ENCODE data around the gene FAM110D.

FAM110D gene

DNA sequence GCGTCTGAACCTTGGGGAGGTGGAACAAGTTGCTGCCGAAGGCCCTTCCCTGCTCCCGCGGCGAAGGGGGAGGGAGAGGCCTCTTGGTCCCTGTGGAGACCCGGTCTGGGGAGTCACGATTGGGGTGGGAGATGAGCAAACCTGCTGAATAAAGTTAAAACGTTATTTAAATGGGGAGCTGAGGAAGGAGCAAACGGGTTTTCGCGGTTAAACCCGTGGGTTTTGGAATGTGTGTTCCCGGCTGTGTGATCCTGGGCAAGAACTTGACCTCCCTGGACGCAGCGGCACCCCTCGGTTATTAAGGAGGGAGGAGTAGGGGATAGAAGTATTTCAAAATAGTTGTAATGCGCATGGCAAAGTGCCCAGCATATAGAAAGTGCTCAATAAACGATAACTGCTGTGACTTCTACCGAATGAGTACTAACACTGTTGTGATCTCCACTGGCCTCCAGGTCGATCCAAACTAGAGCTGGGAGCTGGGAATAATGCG lies 3.4 kb downstream of the FAM110D start:
- TF ChIP-seq ZBTB7A (IDR thresholded peaks at IDR 0.05; ENCODE audit: low read depth), result no peak
- no peak for TF ChIP-seq TEAD4 (IDR thresholded peaks at IDR 0.05)
- no peak for TF ChIP-seq FOXM1 (IDR thresholded peaks at IDR 0.05; ENCODE audit: borderline replicate concordance, low read depth)
- TF ChIP-seq, protein P1, sequence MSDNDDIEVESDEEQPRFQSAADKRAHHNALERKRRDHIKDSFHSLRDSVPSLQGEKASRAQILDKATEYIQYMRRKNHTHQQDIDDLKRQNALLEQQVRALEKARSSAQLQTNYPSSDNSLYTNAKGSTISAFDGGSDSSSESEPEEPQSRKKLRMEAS (IDR thresholded peaks at IDR 0.05), result no peak
- TF ChIP-seq TAF1 (IDR thresholded peaks at IDR 0.05; ENCODE audit: low read depth), result no peak
- TF ChIP-seq, protein P2, sequence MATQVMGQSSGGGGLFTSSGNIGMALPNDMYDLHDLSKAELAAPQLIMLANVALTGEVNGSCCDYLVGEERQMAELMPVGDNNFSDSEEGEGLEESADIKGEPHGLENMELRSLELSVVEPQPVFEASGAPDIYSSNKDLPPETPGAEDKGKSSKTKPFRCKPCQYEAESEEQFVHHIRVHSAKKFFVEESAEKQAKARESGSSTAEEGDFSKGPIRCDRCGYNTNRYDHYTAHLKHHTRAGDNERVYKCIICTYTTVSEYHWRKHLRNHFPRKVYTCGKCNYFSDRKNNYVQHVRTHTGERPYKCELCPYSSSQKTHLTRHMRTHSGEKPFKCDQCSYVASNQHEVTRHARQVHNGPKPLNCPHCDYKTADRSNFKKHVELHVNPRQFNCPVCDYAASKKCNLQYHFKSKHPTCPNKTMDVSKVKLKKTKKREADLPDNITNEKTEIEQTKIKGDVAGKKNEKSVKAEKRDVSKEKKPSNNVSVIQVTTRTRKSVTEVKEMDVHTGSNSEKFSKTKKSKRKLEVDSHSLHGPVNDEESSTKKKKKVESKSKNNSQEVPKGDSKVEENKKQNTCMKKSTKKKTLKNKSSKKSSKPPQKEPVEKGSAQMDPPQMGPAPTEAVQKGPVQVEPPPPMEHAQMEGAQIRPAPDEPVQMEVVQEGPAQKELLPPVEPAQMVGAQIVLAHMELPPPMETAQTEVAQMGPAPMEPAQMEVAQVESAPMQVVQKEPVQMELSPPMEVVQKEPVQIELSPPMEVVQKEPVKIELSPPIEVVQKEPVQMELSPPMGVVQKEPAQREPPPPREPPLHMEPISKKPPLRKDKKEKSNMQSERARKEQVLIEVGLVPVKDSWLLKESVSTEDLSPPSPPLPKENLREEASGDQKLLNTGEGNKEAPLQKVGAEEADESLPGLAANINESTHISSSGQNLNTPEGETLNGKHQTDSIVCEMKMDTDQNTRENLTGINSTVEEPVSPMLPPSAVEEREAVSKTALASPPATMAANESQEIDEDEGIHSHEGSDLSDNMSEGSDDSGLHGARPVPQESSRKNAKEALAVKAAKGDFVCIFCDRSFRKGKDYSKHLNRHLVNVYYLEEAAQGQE (IDR thresholded peaks at IDR 0.05; ENCODE audit: low read depth), result no peak
- TF ChIP-seq EGR1 (IDR thresholded peaks at IDR 0.05), result no peak
- TF ChIP-seq RAD21 (IDR thresholded peaks at IDR 0.05; ENCODE audit: low read depth), result no peak
- no peak for TF ChIP-seq YY1 (IDR thresholded peaks at IDR 0.05; ENCODE audit: low read depth)
- TF ChIP-seq, protein P3, sequence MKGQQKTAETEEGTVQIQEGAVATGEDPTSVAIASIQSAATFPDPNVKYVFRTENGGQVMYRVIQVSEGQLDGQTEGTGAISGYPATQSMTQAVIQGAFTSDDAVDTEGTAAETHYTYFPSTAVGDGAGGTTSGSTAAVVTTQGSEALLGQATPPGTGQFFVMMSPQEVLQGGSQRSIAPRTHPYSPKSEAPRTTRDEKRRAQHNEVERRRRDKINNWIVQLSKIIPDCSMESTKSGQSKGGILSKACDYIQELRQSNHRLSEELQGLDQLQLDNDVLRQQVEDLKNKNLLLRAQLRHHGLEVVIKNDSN (IDR thresholded peaks at IDR 0.05), result no peak
- no peak for TF ChIP-seq CEBPB (IDR thresholded peaks at IDR 0.05)
- TF ChIP-seq CREB1 (IDR thresholded peaks at IDR 0.05; ENCODE audit: low read depth), result no peak

DNA sequence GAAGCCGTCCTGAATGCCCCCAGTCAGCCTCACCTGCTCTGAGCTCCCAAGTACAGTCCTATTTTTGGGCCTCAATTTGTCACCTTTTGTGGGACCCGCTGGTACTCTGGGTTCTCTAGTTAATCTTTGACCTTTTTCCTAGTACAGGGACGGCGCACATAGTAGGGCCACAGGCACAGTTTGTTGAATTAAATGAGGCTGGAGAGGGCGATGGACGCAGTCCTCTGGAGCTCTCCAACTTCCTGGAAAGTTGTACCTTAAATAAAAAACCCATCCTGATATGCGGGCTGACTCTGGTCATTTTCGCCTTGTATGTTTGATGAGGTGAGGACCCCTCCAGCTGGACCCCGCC lies 4.8 kb downstream of the FAM110D start:
- TF ChIP-seq TAF1 (IDR thresholded peaks at IDR 0.05; ENCODE audit: low read depth) (no peak), EP300 (IDR thresholded peaks at IDR 0.05; ENCODE audit: borderline replicate concordance) (no peak)
- TF ChIP-seq, protein P2 (IDR thresholded peaks at IDR 0.05; ENCODE audit: low read depth), result no peak
- TF ChIP-seq, protein P3 (IDR thresholded peaks at IDR 0.05), result no peak

DNA sequence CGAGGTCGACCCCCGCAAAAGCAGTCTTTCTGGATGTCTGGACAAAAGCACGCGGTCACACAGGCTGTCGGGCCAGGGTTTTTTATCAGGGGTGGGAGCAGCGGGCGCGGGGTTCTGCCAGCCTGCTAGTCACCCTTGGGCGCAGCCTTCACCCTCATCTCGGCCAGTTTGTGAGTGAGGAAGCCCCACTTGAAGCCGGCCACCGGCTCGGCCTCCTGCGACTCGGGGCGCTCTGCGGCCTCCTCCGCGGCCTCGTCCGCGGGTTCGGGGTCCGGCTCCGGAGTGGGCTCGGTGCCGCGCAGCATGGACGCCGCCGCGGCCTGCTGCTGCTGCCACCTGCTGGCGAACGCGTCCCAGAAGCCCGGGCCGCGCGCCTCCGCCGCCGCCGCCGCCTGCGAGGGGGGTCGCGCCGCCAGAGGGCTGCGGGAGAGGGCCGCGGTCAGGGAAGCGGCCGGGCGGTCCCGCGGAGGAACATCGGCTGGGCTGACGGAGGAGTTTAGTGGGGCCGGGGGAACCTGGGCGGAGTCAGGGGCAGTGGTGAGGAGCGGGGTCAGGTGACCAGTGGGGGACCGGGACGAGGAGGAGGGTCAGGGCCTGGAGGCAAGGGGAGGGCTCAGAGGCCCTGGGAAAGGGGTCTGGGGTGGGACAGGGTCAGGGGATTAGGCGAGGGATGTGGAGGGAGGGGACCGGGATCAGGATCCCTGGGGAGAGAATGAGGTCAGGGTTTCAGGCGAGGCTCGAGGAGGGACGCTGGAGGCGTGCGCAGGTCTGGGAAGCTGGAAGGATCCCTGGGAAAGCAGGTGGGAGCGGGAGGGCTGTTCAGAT lies 5.4 kb downstream of the FAM110D start:
- TF ChIP-seq, protein P3 (IDR thresholded peaks at IDR 0.05), result peak; percentile 79
- TF ChIP-seq RAD21 (IDR thresholded peaks at IDR 0.05; ENCODE audit: low read depth) (0 out of 2 replicates have a peak, but pooled peaks have one; percentile 8), EGR1 (IDR thresholded peaks at IDR 0.05) (no peak), YY1 (IDR thresholded peaks at IDR 0.05; ENCODE audit: low read depth) (0 out of 2 replicates have a peak, but pooled peaks have one; percentile 52), TAF1 (IDR thresholded peaks at IDR 0.05; ENCODE audit: low read depth) (no peak)

DNA sequence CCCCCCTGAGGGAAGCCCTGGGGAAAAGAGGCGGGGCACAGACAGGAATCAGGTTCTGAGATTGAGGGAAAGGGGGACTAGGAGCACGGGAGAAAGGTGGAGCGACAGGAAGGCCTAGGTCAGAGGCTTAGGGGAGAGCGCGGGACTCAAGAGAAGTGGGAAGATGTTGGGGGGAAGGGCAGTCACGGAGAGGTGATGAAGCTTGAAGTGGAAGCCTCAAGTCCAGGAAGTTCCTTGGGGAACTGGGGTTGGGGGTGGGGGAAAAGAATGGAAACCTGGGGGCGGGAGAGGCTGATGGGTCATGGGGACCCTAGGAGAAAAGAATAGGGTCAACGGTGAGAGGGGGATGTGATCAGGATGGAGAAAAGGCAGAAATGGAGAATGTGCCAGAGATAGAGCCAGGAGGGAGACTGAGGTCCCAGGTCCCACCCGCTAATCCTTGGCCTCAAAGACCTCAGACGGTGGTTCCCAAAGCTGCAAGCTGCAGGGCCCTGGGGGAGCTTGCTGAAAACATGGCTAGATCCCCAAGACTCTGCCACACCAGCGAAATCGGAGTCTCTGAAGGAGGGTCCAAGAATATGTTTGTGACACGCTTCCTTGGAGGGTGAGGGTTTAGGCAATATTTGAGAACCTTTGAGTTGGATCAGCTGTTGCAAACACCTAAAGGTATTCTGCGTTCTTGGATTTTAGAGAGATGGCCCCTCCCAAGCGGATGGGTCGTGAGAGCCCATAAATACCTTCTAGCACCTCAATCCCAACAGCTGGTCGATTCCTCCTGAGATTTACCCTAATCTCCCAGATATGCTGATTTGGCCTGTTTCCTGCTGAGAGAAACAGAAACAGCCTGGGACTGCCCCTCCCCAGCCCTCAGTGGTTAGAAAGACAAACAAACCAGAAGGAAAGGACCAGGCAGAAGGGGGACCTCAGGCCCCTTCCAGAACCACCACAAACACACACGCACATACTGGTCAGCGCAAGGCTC lies 6.3 kb downstream of the FAM110D start:
- TF ChIP-seq TAF1 (IDR thresholded peaks at IDR 0.05; ENCODE audit: low read depth) (no peak), EGR1 (IDR thresholded peaks at IDR 0.05) (no peak), YY1 (IDR thresholded peaks at IDR 0.05; ENCODE audit: low read depth) (no peak), FOXM1 (IDR thresholded peaks at IDR 0.05; ENCODE audit: borderline replicate concordance, low read depth) (no peak), EP300 (IDR thresholded peaks at IDR 0.05; ENCODE audit: borderline replicate concordance) (no peak)
- TF ChIP-seq, protein P1 (IDR thresholded peaks at IDR 0.05), result no peak

DNA sequence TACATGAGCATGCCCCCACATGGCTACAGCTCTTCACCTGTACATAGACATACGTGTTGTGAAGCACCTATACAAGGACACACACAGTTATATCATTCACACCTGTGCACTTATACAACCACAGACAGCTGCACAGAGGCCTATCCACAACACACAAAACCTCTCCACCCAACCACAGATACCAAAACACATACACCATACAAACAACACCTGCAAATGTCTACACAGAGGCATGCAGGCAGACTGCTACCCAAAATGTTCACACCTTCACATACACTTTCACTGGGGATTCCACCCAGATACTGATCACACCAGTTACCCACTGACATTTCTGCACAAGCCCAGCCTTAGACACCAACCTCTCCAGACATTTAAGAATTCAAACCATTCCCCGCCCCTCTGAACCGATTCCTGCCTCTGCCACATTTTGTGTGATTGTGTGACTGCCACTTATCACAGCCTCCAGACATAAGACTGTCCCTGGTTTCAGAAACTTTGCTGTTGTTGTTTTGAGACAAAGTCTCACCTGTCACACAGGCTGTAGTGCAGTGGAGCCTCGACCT lies 7.9 kb downstream of the FAM110D start:
- no peak for TF ChIP-seq TEAD4 (IDR thresholded peaks at IDR 0.05)
- no peak for TF ChIP-seq EGR1 (IDR thresholded peaks at IDR 0.05)
- TF ChIP-seq, protein P3 (IDR thresholded peaks at IDR 0.05), result no peak
- TF ChIP-seq RAD21 (IDR thresholded peaks at IDR 0.05; ENCODE audit: low read depth), result no peak
- no peak for TF ChIP-seq TAF1 (IDR thresholded peaks at IDR 0.05; ENCODE audit: low read depth)
- TF ChIP-seq TCF12 (IDR thresholded peaks at IDR 0.05; ENCODE audit: low read depth), result no peak
- TF ChIP-seq FOXM1 (IDR thresholded peaks at IDR 0.05; ENCODE audit: borderline replicate concordance, low read depth), result no peak
- TF ChIP-seq, protein P1 (IDR thresholded peaks at IDR 0.05), result no peak
- TF ChIP-seq, protein P2 (IDR thresholded peaks at IDR 0.05; ENCODE audit: low read depth), result no peak
- TF ChIP-seq EP300 (IDR thresholded peaks at IDR 0.05; ENCODE audit: borderline replicate concordance), result no peak
- no peak for TF ChIP-seq CREB1 (IDR thresholded peaks at IDR 0.05; ENCODE audit: low read depth)
- no peak for TF ChIP-seq CEBPB (IDR thresholded peaks at IDR 0.05)
- no peak for TF ChIP-seq ZBTB7A (IDR thresholded peaks at IDR 0.05; ENCODE audit: low read depth)
- no peak for TF ChIP-seq NFIC (IDR thresholded peaks at IDR 0.05)

Data from Ishikawa (cell line).